Measurements from ENCODE around the gene MYO7B.

MYO7B gene

GRCh38 chr2:127560201-127560930 lies 24.9 kb downstream of the MYO7B start:
- H3K27me3 ChIP-seq (ENCODE audit: insufficient read depth, low read length, poor library complexity), result no peaks in the 10 kb centered on the region
- no peak overlapping the region for H3K9ac ChIP-seq (ENCODE audit: low read depth, low read length)
- TF ChIP-seq EZH2 (IDR thresholded peaks at IDR 0.05; ENCODE audit: borderline replicate concordance, low read depth, low read length, severe bottlenecking), result no peak
- TF ChIP-seq, protein P1, sequence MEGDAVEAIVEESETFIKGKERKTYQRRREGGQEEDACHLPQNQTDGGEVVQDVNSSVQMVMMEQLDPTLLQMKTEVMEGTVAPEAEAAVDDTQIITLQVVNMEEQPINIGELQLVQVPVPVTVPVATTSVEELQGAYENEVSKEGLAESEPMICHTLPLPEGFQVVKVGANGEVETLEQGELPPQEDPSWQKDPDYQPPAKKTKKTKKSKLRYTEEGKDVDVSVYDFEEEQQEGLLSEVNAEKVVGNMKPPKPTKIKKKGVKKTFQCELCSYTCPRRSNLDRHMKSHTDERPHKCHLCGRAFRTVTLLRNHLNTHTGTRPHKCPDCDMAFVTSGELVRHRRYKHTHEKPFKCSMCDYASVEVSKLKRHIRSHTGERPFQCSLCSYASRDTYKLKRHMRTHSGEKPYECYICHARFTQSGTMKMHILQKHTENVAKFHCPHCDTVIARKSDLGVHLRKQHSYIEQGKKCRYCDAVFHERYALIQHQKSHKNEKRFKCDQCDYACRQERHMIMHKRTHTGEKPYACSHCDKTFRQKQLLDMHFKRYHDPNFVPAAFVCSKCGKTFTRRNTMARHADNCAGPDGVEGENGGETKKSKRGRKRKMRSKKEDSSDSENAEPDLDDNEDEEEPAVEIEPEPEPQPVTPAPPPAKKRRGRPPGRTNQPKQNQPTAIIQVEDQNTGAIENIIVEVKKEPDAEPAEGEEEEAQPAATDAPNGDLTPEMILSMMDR (IDR thresholded peaks at IDR 0.05; ENCODE audit: borderline replicate concordance, extremely low read depth, low read length, poor library complexity, severe bottlenecking), result no peak
- no peak overlapping the region for H3K4me2 ChIP-seq (ENCODE audit: insufficient read depth, low read length)
- H3K27ac ChIP-seq (ENCODE audit: low read length), result no peak overlapping the region
- H2AFZ ChIP-seq (ENCODE audit: low read depth, low read length), result no peak overlapping the region
- no peaks in the 10 kb centered on the region for H3K79me2 ChIP-seq (ENCODE audit: insufficient read depth, low read length)
- no peaks in the 10 kb centered on the region for H4K20me1 ChIP-seq (ENCODE audit: insufficient read depth, low read length)
- DNase-seq (no peak), ATAC-seq (ENCODE audit: insufficient read depth, low read depth) (no peak)
- H3K4me3 ChIP-seq (ENCODE audit: low read depth in 1 of 2, low read length in 2 of 2), result no peak overlapping the region
- no peaks in the 10 kb centered on the region for H3K9me3 ChIP-seq (ENCODE audit: insufficient read depth, low read length, severe bottlenecking)
- no peaks in the 10 kb centered on the region for H3K36me3 ChIP-seq (ENCODE audit: insufficient read depth, low read length)
- no peaks in the 10 kb centered on the region for H3K4me1 ChIP-seq (ENCODE audit: insufficient read depth, low read length)

GRCh38 chr2:127560931-127561280 lies 25.4 kb downstream of the MYO7B start:
- no peaks in the 10 kb centered on the region for H3K79me2 ChIP-seq (ENCODE audit: insufficient read depth, low read length)
- no peak overlapping the region for H3K27ac ChIP-seq (ENCODE audit: low read length)
- no peak for ATAC-seq (ENCODE audit: insufficient read depth, low read depth)
- H3K4me1 ChIP-seq (ENCODE audit: insufficient read depth, low read length), result no peaks in the 10 kb centered on the region
- H3K4me2 ChIP-seq (ENCODE audit: insufficient read depth, low read length), result no peak overlapping the region
- no peak overlapping the region for H2AFZ ChIP-seq (ENCODE audit: low read depth, low read length)
- no peak overlapping the region for H3K9ac ChIP-seq (ENCODE audit: low read depth, low read length)
- TF ChIP-seq, protein P1 (IDR thresholded peaks at IDR 0.05; ENCODE audit: borderline replicate concordance, extremely low read depth, low read length, poor library complexity, severe bottlenecking), result no peak
- TF ChIP-seq EZH2 (IDR thresholded peaks at IDR 0.05; ENCODE audit: borderline replicate concordance, low read depth, low read length, severe bottlenecking), result no peak
- no peaks in the 10 kb centered on the region for H3K9me3 ChIP-seq (ENCODE audit: insufficient read depth, low read length, severe bottlenecking)
- no peaks in the 10 kb centered on the region for H3K36me3 ChIP-seq (ENCODE audit: insufficient read depth, low read length)
- no peaks in the 10 kb centered on the region for H3K27me3 ChIP-seq (ENCODE audit: insufficient read depth, low read length, poor library complexity)
- no peak overlapping the region for H3K4me3 ChIP-seq (ENCODE audit: low read depth in 1 of 2, low read length in 2 of 2)
- DNase-seq, result no peak
- H4K20me1 ChIP-seq (ENCODE audit: insufficient read depth, low read length), result no peaks in the 10 kb centered on the region

DNA sequence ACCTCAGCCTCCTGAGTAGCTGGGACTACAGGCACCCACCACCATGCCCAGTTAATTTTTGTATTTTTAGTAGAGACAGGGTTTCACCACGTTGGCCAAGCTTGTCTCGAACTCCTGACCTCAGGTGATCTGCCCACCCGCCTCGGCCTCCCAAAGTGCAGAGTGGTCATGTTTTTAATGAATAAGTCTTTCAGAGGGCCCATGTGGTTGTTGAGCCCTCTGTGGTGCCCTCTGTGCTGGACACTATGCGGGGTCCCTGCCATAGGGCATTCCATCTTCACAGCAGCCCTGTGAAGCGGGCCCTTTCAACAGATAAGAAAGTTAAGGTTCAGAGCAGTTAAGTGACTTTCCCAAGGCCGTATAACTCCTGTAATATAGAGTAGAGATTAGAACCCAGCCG lies 25.9 kb downstream of the MYO7B start:
- no peak overlapping the region for H3K4me3 ChIP-seq (ENCODE audit: low read depth in 1 of 2, low read length in 2 of 2)
- no peak overlapping the region for H3K4me2 ChIP-seq (ENCODE audit: insufficient read depth, low read length)
- H2AFZ ChIP-seq (ENCODE audit: low read depth, low read length), result no peak overlapping the region
- no peak for DNase-seq
- H3K4me1 ChIP-seq (ENCODE audit: insufficient read depth, low read length), result no peaks in the 10 kb centered on the region
- no peaks in the 10 kb centered on the region for H3K27me3 ChIP-seq (ENCODE audit: insufficient read depth, low read length, poor library complexity)
- H3K9me3 ChIP-seq (ENCODE audit: insufficient read depth, low read length, severe bottlenecking), result no peaks in the 10 kb centered on the region
- H3K27ac ChIP-seq (ENCODE audit: low read length), result no peak overlapping the region
- no peaks in the 10 kb centered on the region for H3K36me3 ChIP-seq (ENCODE audit: insufficient read depth, low read length)
- no peak for ATAC-seq (ENCODE audit: insufficient read depth, low read depth)
- no peaks in the 10 kb centered on the region for H3K79me2 ChIP-seq (ENCODE audit: insufficient read depth, low read length)
- no peak overlapping the region for H3K9ac ChIP-seq (ENCODE audit: low read depth, low read length)
- no peaks in the 10 kb centered on the region for H4K20me1 ChIP-seq (ENCODE audit: insufficient read depth, low read length)
- TF ChIP-seq, protein P1 (IDR thresholded peaks at IDR 0.05; ENCODE audit: borderline replicate concordance, extremely low read depth, low read length, poor library complexity, severe bottlenecking), result no peak
- TF ChIP-seq EZH2 (IDR thresholded peaks at IDR 0.05; ENCODE audit: borderline replicate concordance, low read depth, low read length, severe bottlenecking), result no peak
